Superior temporal gyrus (tissue), 1 donor: Measurements from ENCODE around the gene RAD23A.
A peak's percentile ranks its signal among the peaks of the same experiment; 100 is the strongest.
"Not testable (repeated sequence)": the region's sequence is repeated elsewhere in the genome, so short reads cannot be mapped to it uniquely, and the experiment has no call there.

Experiments used
- DNase-seq: peaks from one replicate; pipeline ENCODE4 v3.0.0-alpha.2; 2016; ENCODE audit errors: extremely low spot score

The RAD23A gene

GRCh38 chr19:12945479-12946091 lies at the start of gene RAD23A:
RAD23A (plus strand) TSS chr19:12945862; CDS start chr19:12945949, 87 bp downstream.
- DNase-seq, result peak; percentile 93

- DNase-seq, result no peak
Measured at GRCh38 chr19:12896460-12896859, 49.2 kb upstream of the RAD23A start.

GRCh38 chr19:12899891-12900518 lies 45.7 kb upstream of the RAD23A start:
- no peak for DNase-seq

GRCh38 chr19:12907166-12907565 lies 38.5 kb upstream of the RAD23A start:
- DNase-seq, result no peak

- DNase-seq, result no peak
Measured at GRCh38 chr19:12912571-12912970, 33.1 kb upstream of the RAD23A start.

GRCh38 chr19:12913011-12913561 lies 32.6 kb upstream of the RAD23A start:
- peak; percentile 78 for DNase-seq

- peak; percentile 20 for DNase-seq
Measured at GRCh38 chr19:12913851-12914690, 31.6 kb upstream of the RAD23A start.

- not testable (repeated sequence) for DNase-seq
Measured at GRCh38 chr19:12915860-12916259, 29.8 kb upstream of the RAD23A start.

- DNase-seq, result no peak
Measured at GRCh38 chr19:12918253-12918652, 27.4 kb upstream of the RAD23A start.

GRCh38 chr19:12921047-12921446 lies 24.6 kb upstream of the RAD23A start:
- no peak for DNase-seq

GRCh38 chr19:12922959-12923358 lies 22.7 kb upstream of the RAD23A start:
- DNase-seq, result no peak

GRCh38 chr19:12924621-12925310 lies 20.9 kb upstream of the RAD23A start:
- DNase-seq, result no peak

- no peak for DNase-seq
Measured at GRCh38 chr19:12930002-12930645, 15.5 kb upstream of the RAD23A start.

GRCh38 chr19:12932392-12933286 lies 13.0 kb upstream of the RAD23A start:
- no peak for DNase-seq

GRCh38 chr19:12933287-12934072 lies 12.2 kb upstream of the RAD23A start, which contains the start of gene FARSA:
FARSA (minus strand) TSS chr19:12933711; CDS start chr19:12933696, 15 bp downstream.
- peak; percentile 97 for DNase-seq

GRCh38 chr19:12935071-12935470 lies 10.6 kb upstream of the RAD23A start:
- no peak for DNase-seq

- no peak for DNase-seq
Measured at GRCh38 chr19:12936582-12936981, 9.1 kb upstream of the RAD23A start.

- no peak for DNase-seq
Measured at GRCh38 chr19:12937093-12937926, 8.4 kb upstream of the RAD23A start.
